WTC11 (cell line): ENCODE data around the gene SCN4A. TPM values are rescaled to one million over a fixed set of nuclear protein-coding genes. Genes with fewer than 3 reads are reported as not detected.
"Not testable (repeated sequence)": the region's sequence is repeated elsewhere in the genome, so short reads cannot be mapped to it uniquely, and the experiment has no call there.

Source experiments
- ATAC-seq: fragments of 200-7000 bp; cut with Tn5 transposase; 2 replicates; pipeline ENCODE4 v1.10.0; 2021; ENCODE audit warnings: mild to moderate bottlenecking, moderate library complexity
- CTCF ChIA-PET: fragments of 300-600 bp; sonication (Branson Sonifier 250); formaldehyde crosslinking; loops from one replicate; lab custom pipeline; 2021; ENCODE audit warnings: antibody characterized with exemption; lab: Charles Lee
- POLR2A ChIA-PET: fragments of 350-600 bp; sonication (Branson Sonifier 250); formaldehyde crosslinking; loops from one replicate; lab custom pipeline; 2021; ENCODE audit warnings: antibody characterized with exemption; lab: Charles Lee
- DNase-seq: peaks from one replicate; pipeline ENCODE4 v3.0.0; 2021; ENCODE audit warnings: low spot score
- H3K27ac Mint-ChIP-seq: 2 replicates; pipeline ENCODE4 v1.8.0; 2021; ENCODE audit warnings: mixed read lengths
- H3K27me3 Mint-ChIP-seq: 2 replicates; pipeline ENCODE4 v1.8.0; 2021; ENCODE audit warnings: low read depth, mild to moderate bottlenecking, moderate library complexity, mixed read lengths
- H3K36me3 Mint-ChIP-seq: 2 replicates; pipeline ENCODE4 v1.8.0; 2021; ENCODE audit warnings: mixed read lengths
- H3K4me1 Mint-ChIP-seq: 2 replicates; pipeline ENCODE4 v1.8.0; 2022; ENCODE audit warnings: mixed read lengths
- H3K4me3 Mint-ChIP-seq: 2 replicates; pipeline ENCODE4 v1.8.0; 2021; ENCODE audit warnings: mild to moderate bottlenecking, moderate library complexity, mixed read lengths
- H3K9me3 Mint-ChIP-seq: 2 replicates; pipeline ENCODE4 v1.8.0; 2021; ENCODE audit warnings: mixed read lengths
- ARID4B ChIP-seq: sonication (generic); formaldehyde crosslinking; IDR thresholded peaks from 2 replicates; pipeline ENCODE4 v1.8.0; 2023; ENCODE audit warnings: missing genetic modification reagents, mild to moderate bottlenecking, borderline replicate concordance
- CDX4 ChIP-seq: fragments of 250-450 bp; sonication (Bioruptor Pico); IDR thresholded peaks from 2 replicates; pipeline ENCODE4 v1.9.0; 2021; ENCODE audit warnings: moderate library complexity, mild to moderate bottlenecking, inconsistent platforms, borderline replicate concordance
- GABPB1 ChIP-seq: sonication (generic); formaldehyde crosslinking; IDR thresholded peaks from 2 replicates; pipeline ENCODE4 v1.8.1; 2023; ENCODE audit warnings: mild to moderate bottlenecking, missing genetic modification reagents
- HMGA2 ChIP-seq: fragments of 250-450 bp; sonication (Bioruptor Pico); IDR thresholded peaks from 2 replicates; pipeline ENCODE4 v1.4.0; 2021; ENCODE audit warnings: mild to moderate bottlenecking, moderate library complexity
- NR3C1 ChIP-seq: sonication (generic); formaldehyde crosslinking; conservative IDR thresholded peaks from 2 replicates; pipeline ENCODE4 v1.8.1; 2023; ENCODE audit warnings: low read depth, mild to moderate bottlenecking, missing genetic modification reagents
- OVOL2 ChIP-seq: fragments of 250-450 bp; sonication (Bioruptor Pico); IDR thresholded peaks from 2 replicates; pipeline ENCODE4 v1.9.0; 2021; ENCODE audit warnings: mild to moderate bottlenecking, borderline replicate concordance
- ZBTB43 ChIP-seq: sonication (generic); formaldehyde crosslinking; IDR thresholded peaks from 2 replicates; pipeline ENCODE4 v1.8.1; 2023; ENCODE audit warnings: mild to moderate bottlenecking, missing genetic modification reagents
- ZNF512 ChIP-seq: sonication (generic); formaldehyde crosslinking; IDR thresholded peaks from 2 replicates; pipeline ENCODE4 v1.8.1; 2022; ENCODE audit warnings: missing genetic modification reagents, borderline replicate concordance
- total RNA-seq: library from RNA; stranded (reverse); gene quantifications from 3 replicates; pipeline ENCODE4 v1.2.3, GENCODE V29; 2021

Gene SCN4A
- total RNA-seq, 1 experiment from 2014 or later, result 5.8 TPM

- POLR2A ChIA-PET, result no interaction called here
- H3K4me1 Mint-ChIP-seq, result peaks cover under 1% of the 10 kb centered on the region
- H3K36me3 Mint-ChIP-seq, result no peaks in the 10 kb centered on the region
- ATAC-seq (no peak), DNase-seq (no peak)
- no peaks in the 10 kb centered on the region for H3K9me3 Mint-ChIP-seq
- H3K27ac Mint-ChIP-seq, result no peak overlapping the region
- TF ChIP-seq OVOL2 (CRISPR knock-in tag) (no peak), NR3C1 (no peak), ARID4B (CRISPR knock-in tag) (no peak), ZBTB43 (no peak), ZNF512 (CRISPR knock-in tag) (no peak), HMGA2 (CRISPR knock-in tag) (no peak), CDX4 (CRISPR knock-in tag) (no peak)
- H3K27me3 Mint-ChIP-seq, result no peaks in the 10 kb centered on the region
- no peak overlapping the region for H3K4me3 Mint-ChIP-seq
- CTCF ChIA-PET, result interaction anchor here (0.6 to 1.2 kb wide), 4 partner anchors 21 to 100 kb away, joined by 3 to 4 read pairs (median 3); no protein-coding TSS in a partner anchor
Observed at GRCh38 chr17:63925615-63926014, 47.1 kb downstream of the SCN4A start.

- ATAC-seq, H3K36me3 Mint-ChIP-seq, H3K4me3 Mint-ChIP-seq, H3K9me3 Mint-ChIP-seq, DNase-seq, H3K27ac Mint-ChIP-seq, H3K27me3 Mint-ChIP-seq: not testable (repeated sequence)
- POLR2A ChIA-PET, result interaction anchor here (0.7 kb wide), 1 partner anchor 86 kb away, joined by 3 read pairs; no protein-coding TSS in a partner anchor
- peaks cover 16% of the 10 kb centered on the region for H3K4me1 Mint-ChIP-seq
- CTCF ChIA-PET, result interaction anchor here (1.1 to 1.9 kb wide), 5 partner anchors 10 to 68 kb away, joined by 3 to 7 read pairs (median 4); partner anchors contain the start of genes CD79B and CSHL1
Observed at GRCh38 chr17:63922402-63922801, 50.3 kb downstream of the SCN4A start.

GRCh38 chr17:63920779-63921178, 51.9 kb downstream of the SCN4A start:
- ChIA-PET POLR2A (interaction anchor here (1.6 kb wide), 1 partner anchor 10 kb away, joined by 3 read pairs; no protein-coding TSS in a partner anchor), CTCF (interaction anchor here (1.0 to 4.5 kb wide), 9 partner anchors 10 to 213 kb away, joined by 3 to 170 read pairs (median 47); partner anchors contain the start of genes CD79B and CSHL1)
- not testable (repeated sequence) for H3K4me3 Mint-ChIP-seq, H3K27ac Mint-ChIP-seq, DNase-seq, H3K9me3 Mint-ChIP-seq, ATAC-seq, H3K36me3 Mint-ChIP-seq, H3K27me3 Mint-ChIP-seq
- peaks cover 16% of the 10 kb centered on the region for H3K4me1 Mint-ChIP-seq

GRCh38 chr17:63920050-63920449, 52.7 kb downstream of the SCN4A start:
- not testable (repeated sequence) for H3K9me3 Mint-ChIP-seq, H3K36me3 Mint-ChIP-seq, ATAC-seq, H3K27ac Mint-ChIP-seq, H3K4me3 Mint-ChIP-seq, DNase-seq, H3K27me3 Mint-ChIP-seq
- ChIA-PET CTCF (interaction anchor here (0.6 to 4.5 kb wide), 40 partner anchors 9 to 362 kb away, joined by 3 to 170 read pairs (median 15); partner anchors contain the start of genes CD79B, CSH2, CSHL1 and ERN1), POLR2A (interaction anchor here (0.7 to 1.6 kb wide), 3 partner anchors 11 to 258 kb away, joined by 3 to 9 read pairs (median 8); no protein-coding TSS in a partner anchor)
- H3K4me1 Mint-ChIP-seq, result peaks cover 16% of the 10 kb centered on the region
- peak; percentile 79 for TF ChIP-seq GABPB1 (CRISPR knock-in tag)
